H1 (cell line): ENCODE measurements around the gene MPZL3. TPM values are rescaled to one million over a fixed set of nuclear protein-coding genes. Genes with fewer than 3 reads are reported as not detected.

Source experiments
- CTCF ChIA-PET: fragments of 300-600 bp; sonication (Branson Sonifier 250); formaldehyde crosslinking; loops from one replicate; lab custom pipeline; 2021; ENCODE audit not compliant: partially characterized antibody; lab: Charles Lee
- POLR2A ChIA-PET: fragments of 300-600 bp; sonication (Branson Sonifier 250); formaldehyde crosslinking; loops from one replicate; lab custom pipeline; 2021; ENCODE audit warnings: inconsistent platforms; ENCODE audit not compliant: partially characterized antibody; lab: Charles Lee
- DNase-seq, 2 experiments: peaks; one replicate each; pipeline versions ENCODE4 v3.0.0 to v3.0.0-alpha.2; 2010 to 2022; ENCODE audit warnings: low spot score in 2 of 2, low read depth in 1 of 2, mixed read lengths in 1 of 2
- FAIRE-seq: peaks from 2 replicates; lab custom pipeline; 2011; peaks lifted over from hg19 to GRCh38; lab: Jason Lieb, UNC
- H2AFZ ChIP-seq: 2 replicates; pipeline ENCODE4 v1.8.1; 2012; ENCODE audit warnings: low read length, inconsistent platforms
- H2AK5ac ChIP-seq: 2 replicates; pipeline ENCODE4 v1.6.1; 2013; ENCODE audit warnings: low read depth, low read length
- H2BK120ac ChIP-seq: replicated peaks from 2 replicates; pipeline ENCODE3; 2013; ENCODE audit warnings: low read depth, low read length, inconsistent platforms
- H2BK12ac ChIP-seq: 2 replicates; pipeline ENCODE4 v1.6.1; 2013; ENCODE audit warnings: low read depth, low read length
- H2BK15ac ChIP-seq: 2 replicates; pipeline ENCODE4 v1.6.1; 2013; ENCODE audit warnings: low read length
- H2BK20ac ChIP-seq: 2 replicates; pipeline ENCODE4 v1.6.1; 2013; ENCODE audit warnings: low read length
- H2BK5ac ChIP-seq: 2 replicates; pipeline ENCODE4 v1.6.1; 2013; ENCODE audit warnings: low read depth, low read length
- H3K14ac ChIP-seq: 2 replicates; pipeline ENCODE4 v1.6.1; 2013; ENCODE audit warnings: inconsistent platforms; ENCODE audit not compliant: insufficient read length
- H3K18ac ChIP-seq: 2 replicates; pipeline ENCODE4 v1.6.1; 2013; ENCODE audit warnings: low read length; ENCODE audit errors: extremely low read depth
- H3K23ac ChIP-seq: 2 replicates; pipeline ENCODE4 v1.6.1; 2013; ENCODE audit warnings: inconsistent platforms; ENCODE audit not compliant: insufficient read length
- H3K23me2 ChIP-seq: 2 replicates; pipeline ENCODE4 v1.6.1; 2013; ENCODE audit warnings: low read depth, low read length
- H3K27ac ChIP-seq: 2 replicates; pipeline ENCODE4 v1.6.1; 2011; ENCODE audit warnings: low read depth, low read length, inconsistent platforms
- H3K27me3 ChIP-seq, 4 experiments: replicated peaks in 1 of 4; 1 replicate in 1 of 4; 2 replicates in 3 of 4; pipeline versions ENCODE4 v1.6.1 to v1.8.1; 2011 to 2013; ENCODE audit warnings: low read length in 3 of 4, mild to moderate bottlenecking in 3 of 4, inconsistent platforms in 2 of 4, mixed read lengths in 2 of 4, moderate library complexity in 1 of 4; ENCODE audit not compliant: control insufficient read depth in 3 of 4, insufficient read depth in 3 of 4; ENCODE audit errors: extremely low read depth in 1 of 4
- H3K36me3 ChIP-seq, 4 experiments: 2 replicates each; pipeline versions ENCODE4 v1.6.1 to v1.8.1; 2011 to 2013; ENCODE audit warnings: mild to moderate bottlenecking in 4 of 4, low read length in 3 of 4, moderate library complexity in 2 of 4, control low read depth in 1 of 4, inconsistent platforms in 1 of 4; ENCODE audit not compliant: insufficient read depth in 4 of 4, control insufficient read depth in 2 of 4
- H3K4ac ChIP-seq: replicated peaks from 2 replicates; pipeline ENCODE3; 2013; ENCODE audit warnings: low read length, low read depth, mixed read lengths, inconsistent platforms; ENCODE audit not compliant: insufficient read length
- H3K4me1 ChIP-seq, 4 experiments: replicated peaks in 1 of 4; 1 replicate in 1 of 4; 2 replicates in 3 of 4; pipeline versions ENCODE4 v1.6.1 to v1.8.1; 2011 to 2013; ENCODE audit warnings: low read length in 3 of 4, inconsistent platforms in 2 of 4, mixed read lengths in 1 of 4; ENCODE audit not compliant: insufficient read depth in 4 of 4, control insufficient read depth in 3 of 4
- H3K4me2 ChIP-seq, 2 experiments: 2 replicates each; pipeline versions ENCODE4 v1.6.1 to v1.8.1; 2011 to 2013; ENCODE audit warnings: low read depth in 2 of 2, low read length in 2 of 2, control low read depth in 1 of 2, inconsistent platforms in 1 of 2, mild to moderate bottlenecking in 1 of 2; ENCODE audit not compliant: insufficient read depth in 1 of 2
- H3K4me3 ChIP-seq, 4 experiments: fragments of 200-600, 300-600 bp in 1 of 4; sonication (generic), shearing (Covaris generic), sonication (Bioruptor Twin) in 1 of 4; 2 replicates each; pipeline versions ENCODE4 v1.5.1 to v1.8.1; 2011 to 2016; ENCODE audit warnings: low read length in 4 of 4, low read depth in 3 of 4, control low read depth in 2 of 4, inconsistent platforms in 2 of 4, mild to moderate bottlenecking in 2 of 4, mixed read lengths in 1 of 4, moderate library complexity in 1 of 4; ENCODE audit not compliant: insufficient read depth in 2 of 4; ENCODE audit errors: extremely low read depth in 1 of 4
- H3K56ac ChIP-seq: replicated peaks from 2 replicates; pipeline ENCODE3; 2013; ENCODE audit warnings: low read depth, mild to moderate bottlenecking, mixed read lengths, low read length, inconsistent platforms; ENCODE audit not compliant: insufficient read length
- H3K79me1 ChIP-seq: 2 replicates; pipeline ENCODE4 v1.6.1; 2013; ENCODE audit warnings: low read depth, low read length, control low read depth
- H3K79me2 ChIP-seq, 2 experiments: 2 replicates each; pipeline versions ENCODE4 v1.6.1 to v1.8.1; 2012 to 2013; ENCODE audit warnings: low read length in 2 of 2, mild to moderate bottlenecking in 2 of 2, inconsistent platforms in 1 of 2; ENCODE audit not compliant: insufficient read depth in 2 of 2, control insufficient read depth in 1 of 2
- H3K9ac ChIP-seq, 4 experiments: replicated peaks in 1 of 4; 1 replicate in 1 of 4; 2 replicates in 3 of 4; pipeline versions ENCODE4 v1.6.1 to v1.8.1; 2011 to 2013; ENCODE audit warnings: low read depth in 3 of 4, low read length in 3 of 4, control low read depth in 2 of 4, mild to moderate bottlenecking in 2 of 4, moderate library complexity in 2 of 4, inconsistent platforms in 1 of 4; ENCODE audit errors: extremely low read depth in 1 of 4
- H3K9me3 ChIP-seq, 2 experiments: 2 replicates each; pipeline versions ENCODE4 v1.6.1 to v1.8.1; 2012 to 2013; ENCODE audit warnings: mild to moderate bottlenecking in 2 of 2, moderate library complexity in 2 of 2, control low read depth in 1 of 2, inconsistent platforms in 1 of 2, low read depth in 1 of 2, low read length in 1 of 2, mixed read lengths in 1 of 2; ENCODE audit not compliant: insufficient read depth in 2 of 2
- H4K20me1 ChIP-seq, 2 experiments: replicated peaks in 1 of 2; 2 replicates each; pipeline versions ENCODE3 to v1.8.1; 2011 to 2013; ENCODE audit warnings: inconsistent platforms in 2 of 2, low read length in 2 of 2, mild to moderate bottlenecking in 1 of 2; ENCODE audit not compliant: insufficient read depth in 2 of 2, control insufficient read depth in 1 of 2
- H4K5ac ChIP-seq: 2 replicates; pipeline ENCODE4 v1.6.1; 2013; ENCODE audit warnings: low read length, low read depth, mixed read lengths, inconsistent platforms; ENCODE audit not compliant: insufficient read length
- H4K8ac ChIP-seq: 2 replicates; pipeline ENCODE4 v1.8.0; 2013; ENCODE audit warnings: mild to moderate bottlenecking, moderate library complexity, low read length, inconsistent platforms; ENCODE audit not compliant: insufficient read depth; ENCODE audit errors: extremely low read depth
- H4K91ac ChIP-seq: replicated peaks from 2 replicates; pipeline ENCODE3; 2013; ENCODE audit warnings: low read length, mixed read lengths, inconsistent platforms; ENCODE audit not compliant: insufficient read length
- ASH2L ChIP-seq: fragments of 200-600, 300-600 bp; sonication (generic); IDR thresholded peaks from one replicate; pipeline ENCODE4 v1.7.1; 2017; ENCODE audit warnings: low read length
- BCL11A ChIP-seq, 2 experiments: IDR thresholded peaks; one replicate each; pipeline ENCODE4 v1.6.1; 2011; ENCODE audit warnings: low read depth in 2 of 2, low read length in 2 of 2, mild to moderate bottlenecking in 2 of 2
- CHD2 ChIP-seq: IDR thresholded peaks from 2 replicates; pipeline ENCODE4 v1.6.1; 2012; ENCODE audit warnings: low read length, improper control_type of control experiment
- CTBP2 ChIP-seq: IDR thresholded peaks from 2 replicates; pipeline ENCODE4 v1.7.0; 2011; ENCODE audit warnings: borderline replicate concordance, mild to moderate bottlenecking, moderate library complexity, mixed read lengths, low read length; ENCODE audit not compliant: insufficient read depth, insufficient read length
- FOSL1 ChIP-seq: IDR thresholded peaks from 2 replicates; pipeline ENCODE4 v1.6.1; 2011; ENCODE audit warnings: mild to moderate bottlenecking, low read depth, low read length, moderate library complexity; ENCODE audit not compliant: insufficient read depth
- HDAC6 ChIP-seq: IDR thresholded peaks from one replicate; pipeline ENCODE4 v1.7.1; 2012; ENCODE audit warnings: low read depth, mild to moderate bottlenecking, inconsistent platforms, low read length, moderate library complexity
- KDM1A ChIP-seq: fragments of 200-600, 300-600 bp; sonication (generic); IDR thresholded peaks from 2 replicates; pipeline ENCODE4 v1.7.1; 2016; ENCODE audit warnings: mild to moderate bottlenecking, low read length, borderline replicate concordance
- KDM5A ChIP-seq: fragments of 200-600 bp; IDR thresholded peaks from 2 replicates; pipeline ENCODE4 v1.7.1; 2012; ENCODE audit warnings: mild to moderate bottlenecking, low read length, inconsistent platforms, mixed read lengths
- POLR2AphosphoS5 ChIP-seq: IDR thresholded peaks from 2 replicates; pipeline ENCODE4 v1.6.1; 2011; ENCODE audit warnings: low read depth, low read length
- RAD21 ChIP-seq, 2 experiments: IDR thresholded peaks in 1 of 2; conservative IDR thresholded peaks in 1 of 2; 2 replicates each; pipeline ENCODE4 v1.6.1; 2011; ENCODE audit warnings: low read depth in 2 of 2, low read length in 2 of 2, improper control_type of control experiment in 1 of 2, inconsistent platforms in 1 of 2, mild to moderate bottlenecking in 1 of 2, moderate library complexity in 1 of 2
- SIN3A ChIP-seq, 2 experiments: IDR thresholded peaks in 1 of 2; conservative IDR thresholded peaks in 1 of 2; 2 replicates each; pipeline ENCODE4 v1.6.1; 2011 to 2012; ENCODE audit warnings: low read length in 2 of 2, improper control_type of control experiment in 1 of 2, low read depth in 1 of 2, mild to moderate bottlenecking in 1 of 2
- TAF1 ChIP-seq: IDR thresholded peaks from 2 replicates; pipeline ENCODE4 v1.6.1; 2011; ENCODE audit warnings: mild to moderate bottlenecking, low read depth, low read length
- TAF7 ChIP-seq: optimal IDR thresholded peaks from 2 replicates; pipeline ENCODE3; 2011; ENCODE audit warnings: low read depth, mild to moderate bottlenecking, inconsistent platforms, low read length, moderate library complexity, borderline replicate concordance
- TCF12 ChIP-seq: IDR thresholded peaks from 2 replicates; pipeline ENCODE4 v1.6.1; 2011; ENCODE audit warnings: low read depth, mild to moderate bottlenecking, low read length
- TEAD4 ChIP-seq: IDR thresholded peaks from 2 replicates; pipeline ENCODE4 v1.6.1; 2012; ENCODE audit warnings: low read depth, low read length, inconsistent platforms, mixed read lengths
- WGBS, 2 experiments: shearing (Covaris generic) in 1 of 2; methylation state at CpG; one replicate each; pipeline versions ENCODE4 v1.1.6 to v1.1.7; 2013 to 2015; ENCODE audit warnings: low lambda C conversion rate in 2 of 2, mixed read lengths in 2 of 2, inconsistent platforms in 1 of 2, low coverage in 1 of 2, missing lambda C conversion rate in 1 of 2; ENCODE audit not compliant: insufficient replicate concordance in 2 of 2, insufficient coverage in 1 of 2, insufficient read length in 1 of 2; ENCODE audit errors: extremely low coverage in 1 of 2, missing lambda C conversion rate in 1 of 2; 5-methylcytosine and 5-hydroxymethylcytosine counted together
- polyA plus RNA-seq, 7 experiments: library from polyadenylated mRNA; depleted of rRNA in 3 of 7; stranded (reverse) in 5 of 7; unstranded in 2 of 7; fragments of >200 nt in 5 of 7; fragments of 200-250 nt in 2 of 7; gene quantifications; 1 replicate in 5 of 7; 2 replicates in 1 of 7; 4 replicates in 1 of 7; pipeline versions ENCODE4 v1.2.1 to v1.2.3, GENCODE V29; 2011 to 2013; ENCODE audit warnings: missing spikeins in 2 of 7, mixed read lengths in 2 of 7
- total RNA-seq: library from RNA; stranded (reverse); fragmentation: NEBNext Ultra II Directional; extraction: Animal tissue kit (Norgen Biotek cat#: 25700); gene quantifications from 2 replicates; pipeline ENCODE4 v1.2.1, GENCODE V29; 2021

The MPZL3 gene
- total and polyA plus RNA-seq, 2 of the 8 experiments (the other 6 are each of a cell fraction or from before 2014, with no cell fraction given): 1.1 to 3.9 TPM

DNA sequence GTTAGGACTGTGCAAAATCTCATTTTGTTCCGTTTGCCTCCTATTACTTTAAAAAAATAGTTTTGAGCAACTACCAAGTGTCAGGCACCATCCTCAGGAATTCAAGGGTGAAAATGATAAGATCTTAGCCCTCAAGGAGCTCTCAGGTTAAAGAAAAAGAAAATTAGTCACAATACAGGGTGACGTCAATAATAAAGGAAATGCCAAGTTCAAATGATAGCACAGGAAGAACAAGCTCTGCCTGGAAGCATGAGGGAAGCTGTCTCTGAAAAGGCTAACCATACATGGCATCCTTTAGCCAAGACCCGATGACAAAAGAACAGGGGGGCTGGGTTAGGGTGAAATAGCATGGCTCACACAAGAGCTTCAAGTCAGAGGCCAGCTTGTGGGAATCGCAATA, 23.0 kb upstream of the MPZL3 start:
- no peak overlapping the region for H3K4me2 ChIP-seq
- H3K56ac ChIP-seq: no peak overlapping the region
- H2BK120ac ChIP-seq: no peak overlapping the region
- no peak for FAIRE-seq
- 70% methylated on average over 4 of the region's 4 CpGs; no CpG with 5 or more reads in 1 of the 2 experiments for WGBS, 2 experiments
- H3K4me1 ChIP-seq: no peaks in the 10 kb centered on the region
- no peak overlapping the region for H3K14ac ChIP-seq
- H3K79me2 ChIP-seq: no peaks in the 10 kb centered on the region
- H3K27ac ChIP-seq: no peak overlapping the region
- CTCF ChIA-PET: interaction anchor here (0.8 to 1.2 kb wide), 3 partner anchors 15 to 77 kb away, joined by 3 to 6 read pairs (median 4); no protein-coding TSS in a partner anchor
- no peaks in the 10 kb centered on the region for H3K27me3 ChIP-seq
- H2AFZ ChIP-seq: no peak overlapping the region
- H4K91ac ChIP-seq: no peak overlapping the region
- H3K23ac ChIP-seq: no peak overlapping the region
- no peak overlapping the region for H3K4me3 ChIP-seq
- no peak overlapping the region for H2BK20ac ChIP-seq
- no peaks in the 10 kb centered on the region for H3K79me1 ChIP-seq
- H2BK5ac ChIP-seq: no peak overlapping the region
- no peaks in the 10 kb centered on the region for H3K9me3 ChIP-seq
- no peak overlapping the region for H2BK12ac ChIP-seq
- no peak for DNase-seq
- H3K23me2 ChIP-seq: no peaks in the 10 kb centered on the region
- H3K4ac ChIP-seq: no peak overlapping the region
- H3K36me3 ChIP-seq: no peaks in the 10 kb centered on the region
- no peak overlapping the region for H2AK5ac ChIP-seq
- no peaks in the 10 kb centered on the region for H4K20me1 ChIP-seq
- no peak for TF ChIP-seq TAF7
- no peak for TF ChIP-seq TCF12
- TF ChIP-seq BCL11A (IDR thresholded peaks at IDR 0.05; ENCODE audit: low read depth in 2 of 2, low read length in 2 of 2): no peak
- TF ChIP-seq CHD2: no peak
- TF ChIP-seq TAF1: no peak
- TF ChIP-seq RAD21 (IDR thresholded peaks at IDR 0.05 in 1 of 2, conservative IDR thresholded peaks at IDR 0.05 in 1 of 2; ENCODE audit: low read depth in 2 of 2, low read length in 2 of 2): no peak
- no peak for TF ChIP-seq TEAD4
- no peak for TF ChIP-seq KDM1A
- no peak for TF ChIP-seq KDM5A
- TF ChIP-seq POLR2AphosphoS5: no peak
- TF ChIP-seq ASH2L: no peak
- TF ChIP-seq FOSL1: no peak
- TF ChIP-seq HDAC6: no peak
- no peak for TF ChIP-seq SIN3A (conservative IDR thresholded peaks at IDR 0.05 in 1 of 2, IDR thresholded peaks at IDR 0.05 in 1 of 2; ENCODE audit: low read depth in 1 of 2, low read length in 2 of 2)
- TF ChIP-seq CTBP2: no peak
- no peak overlapping the region for H4K5ac ChIP-seq
- POLR2A ChIA-PET: interaction anchor here (1.4 to 1.7 kb wide), 2 partner anchors 11 to 13 kb away, joined by 5 to 6 read pairs; partner anchors contain the start of gene MPZL2
- H3K18ac ChIP-seq: no peak overlapping the region
- H3K9ac ChIP-seq: no peak overlapping the region
- no peak overlapping the region for H2BK15ac ChIP-seq
- H4K8ac ChIP-seq: no peak overlapping the region
